Activated CD4-positive, alpha-beta T cell treated with anti-CD3 and anti-CD28 coated beads for 36 hours (primary cell): ENCODE data around the gene OXNAD1. TPM values are rescaled to one million over a fixed set of nuclear protein-coding genes. Genes with fewer than 3 reads are reported as not detected.
A peak's percentile ranks its signal among the peaks of the same experiment; 100 is the strongest.
"Not testable (repeated sequence)": the region's sequence is repeated elsewhere in the genome, so short reads cannot be mapped to it uniquely, and the experiment has no call there.

Source experiments
- ATAC-seq: fragments of 200-7000 bp; cut with Tn5 transposase; one replicate; pipeline ENCODE4 v1.10.0; 2021; ENCODE audit warnings: mild to moderate bottlenecking, moderate library complexity
- CTCF ChIA-PET: fragments of 350-600 bp; sonication (Branson Sonifier 250); formaldehyde crosslinking; loops from one replicate; lab custom pipeline; 2021; ENCODE audit warnings: antibody characterized with exemption; lab: Charles Lee
- POLR2A ChIA-PET: fragments of 350-600 bp; sonication (Branson Sonifier 250); formaldehyde crosslinking; loops from one replicate; lab custom pipeline; 2021; ENCODE audit warnings: antibody characterized with exemption, inconsistent platforms; lab: Charles Lee
- DNase-seq: peaks from one replicate; pipeline ENCODE4 v3.0.0-alpha.2; 2020
- H3K27ac Mint-ChIP-seq: one replicate; pipeline ENCODE4 v1.8.0; 2021; ENCODE audit warnings: mixed read lengths
- H3K27me3 Mint-ChIP-seq: one replicate; pipeline ENCODE4 v1.8.0; 2021; ENCODE audit warnings: mixed read lengths
- H3K36me3 Mint-ChIP-seq: one replicate; pipeline ENCODE4 v1.8.0; 2021; ENCODE audit warnings: low read depth, mixed read lengths
- H3K4me1 Mint-ChIP-seq: one replicate; pipeline ENCODE4 v1.8.0; 2021; ENCODE audit warnings: mixed read lengths
- H3K4me3 Mint-ChIP-seq: one replicate; pipeline ENCODE4 v1.8.0; 2021; ENCODE audit warnings: mild to moderate bottlenecking, moderate library complexity, mixed read lengths
- H3K9me3 Mint-ChIP-seq: one replicate; pipeline ENCODE4 v1.8.0; 2021; ENCODE audit warnings: low read depth, mixed read lengths
- intact Hi-C, 2 experiments: fragments of 100-400 bp; cut with DNase I in 1 of 2; cut with micrococcal nuclease in 1 of 2; formaldehyde crosslinking; loops; one replicate each; pipeline versions ENCODE4 v1.14.2 to v1.15.1; 2022 to 2024; cut with DNase I, micrococcal nuclease
- total RNA-seq, 2 experiments: library from RNA; stranded (reverse); gene quantifications; one replicate each; pipeline ENCODE4 v1.2.3, GENCODE V29; 2021

Gene OXNAD1
- total RNA-seq, 2 experiments from 2014 or later, result 27.7 to 34.6 TPM

- ChIA-PET CTCF (interaction anchor here (1.4 to 7.4 kb wide), 5 partner anchors 10 to 247 kb away, joined by 6 to 100 read pairs (median 17); no protein-coding TSS in a partner anchor), POLR2A (no interaction called here)
- no peak for DNase-seq
- Mint-ChIP-seq H3K4me1 (peaks cover 98% of the 10 kb centered on the region), H3K27me3 (no peaks in the 10 kb centered on the region), H3K9me3 (no peaks in the 10 kb centered on the region), H3K4me3 (peak overlapping the region; percentile 32), H3K27ac (peak overlapping the region; percentile 96), H3K36me3 (peaks cover 75% of the 10 kb centered on the region)
- intact Hi-C loops, result no loop called here
- no peak for ATAC-seq
Observed at GRCh38 chr3:16303037-16303575, 38.1 kb downstream of the OXNAD1 start.

- ChIA-PET POLR2A (interaction anchor here (0.5 to 1.0 kb wide), 8 partner anchors 9 to 725 kb away, joined by 3 to 6 read pairs (median 3); no protein-coding TSS in a partner anchor), CTCF (interaction anchor here (0.7 to 7.4 kb wide), 9 partner anchors 10 to 678 kb away, joined by 3 to 100 read pairs (median 6); no protein-coding TSS in a partner anchor)
- Mint-ChIP-seq H3K27ac (peak overlapping the region; percentile 95), H3K4me3 (peak overlapping the region; percentile 53), H3K27me3 (no peaks in the 10 kb centered on the region), H3K4me1 (peaks cover 95% of the 10 kb centered on the region), H3K9me3 (no peaks in the 10 kb centered on the region), H3K36me3 (peaks cover 75% of the 10 kb centered on the region)
- intact Hi-C loops, result loop anchor here (2.0 to 5.0 kb wide), 3 partner anchors 14 to 208 kb away; partner anchors contain the start of gene RFTN1 (in 2 of the 2)
- peak; percentile 49 for DNase-seq
- peak; percentile 37 for ATAC-seq
Observed at GRCh38 chr3:16304061-16305010, 39.3 kb downstream of the OXNAD1 start.

DNA sequence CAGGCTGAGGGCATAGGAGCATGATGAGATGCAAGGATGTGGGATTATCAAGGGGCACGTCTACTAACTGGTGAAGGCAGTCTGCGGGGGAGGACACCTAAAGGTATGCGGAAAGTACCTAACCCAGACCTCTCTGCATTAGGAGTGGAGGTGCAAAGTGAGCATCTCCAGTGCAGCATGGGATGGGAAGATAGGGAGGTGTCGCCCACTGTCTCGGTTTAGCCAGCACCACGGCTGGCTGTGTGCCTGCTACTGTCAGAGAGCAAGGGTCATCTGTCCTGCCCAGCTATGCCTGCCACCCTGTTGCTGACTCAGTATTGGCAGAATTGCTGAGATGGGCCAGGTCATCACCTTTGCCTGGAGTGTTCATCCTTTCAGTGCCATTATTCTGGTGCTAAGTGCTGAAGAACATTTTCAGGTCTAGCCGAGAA, 40.1 kb downstream of the OXNAD1 start:
- ChIA-PET POLR2A (interaction anchor here (0.6 to 1.0 kb wide), 5 partner anchors 10 to 594 kb away, joined by 3 to 6 read pairs (median 3); no protein-coding TSS in a partner anchor), CTCF (interaction anchor here (0.6 to 7.4 kb wide), 7 partner anchors 9 to 717 kb away, joined by 3 to 100 read pairs (median 8); no protein-coding TSS in a partner anchor)
- H3K27ac Mint-ChIP-seq, result peak overlapping the region; percentile 95
- no peaks in the 10 kb centered on the region for H3K27me3 Mint-ChIP-seq
- H3K4me1 Mint-ChIP-seq, result peaks cover 94% of the 10 kb centered on the region
- H3K36me3 Mint-ChIP-seq, result peaks cover 79% of the 10 kb centered on the region
- intact Hi-C loops, result loop anchor here (2.0 to 5.0 kb wide), 3 partner anchors 14 to 207 kb away; partner anchors contain the start of gene RFTN1 (in 2 of the 2)
- peak; percentile 37 for ATAC-seq
- peak overlapping the region; percentile 53 for H3K4me3 Mint-ChIP-seq
- DNase-seq, result peak; percentile 77
- no peaks in the 10 kb centered on the region for H3K9me3 Mint-ChIP-seq

- Mint-ChIP-seq H3K9me3 (no peaks in the 10 kb centered on the region), H3K27me3 (no peaks in the 10 kb centered on the region), H3K36me3 (peaks cover 75% of the 10 kb centered on the region), H3K27ac (peak overlapping the region; percentile 87), H3K4me1 (peaks cover 91% of the 10 kb centered on the region), H3K4me3 (peak overlapping the region; percentile 34)
- no peak for DNase-seq
- ATAC-seq, result no peak
- ChIA-PET POLR2A (interaction anchor here (0.7 to 1.0 kb wide), 3 partner anchors 13 to 214 kb away, joined by 3 read pairs; no protein-coding TSS in a partner anchor), CTCF (interaction anchor here (0.9 to 7.4 kb wide), 7 partner anchors 11 to 260 kb away, joined by 3 to 100 read pairs (median 6); partner anchors contain the start of genes DPH3 and OXNAD1)
- intact Hi-C loops, result loop anchor here (2.0 to 5.0 kb wide), 2 partner anchors 43 to 204 kb away; partner anchors contain the start of genes DPH3 (in 2 of the 2), OXNAD1 (in 2 of the 2) and RFTN1 (in 2 of the 2)
Observed at GRCh38 chr3:16307832-16308531, 43.0 kb downstream of the OXNAD1 start.

- no peaks in the 10 kb centered on the region for H3K9me3 Mint-ChIP-seq
- no peaks in the 10 kb centered on the region for H3K27me3 Mint-ChIP-seq
- peak overlapping the region; percentile 34 for H3K4me3 Mint-ChIP-seq
- no peak for DNase-seq
- H3K4me1 Mint-ChIP-seq, result peaks cover 92% of the 10 kb centered on the region
- peaks cover 72% of the 10 kb centered on the region for H3K36me3 Mint-ChIP-seq
- CTCF ChIA-PET, result interaction anchor here (1.7 to 7.4 kb wide), 5 partner anchors 10 to 44 kb away, joined by 4 to 100 read pairs (median 6); partner anchors contain the start of genes DPH3 and OXNAD1
- POLR2A ChIA-PET, result interaction anchor here (0.7 to 1.0 kb wide), 3 partner anchors 13 to 213 kb away, joined by 3 read pairs; no protein-coding TSS in a partner anchor
- ATAC-seq, result no peak
- intact Hi-C loops, result loop anchor here (1.0 to 5.0 kb wide), 6 partner anchors 7 to 213 kb away; partner anchors contain the start of genes RFTN1 (in 2 of the 2), DPH3 (in 1 of the 2) and OXNAD1 (in 1 of the 2)
- H3K27ac Mint-ChIP-seq, result peak overlapping the region; percentile 87
Observed at GRCh38 chr3:16308727-16309126, 43.7 kb downstream of the OXNAD1 start.

DNA sequence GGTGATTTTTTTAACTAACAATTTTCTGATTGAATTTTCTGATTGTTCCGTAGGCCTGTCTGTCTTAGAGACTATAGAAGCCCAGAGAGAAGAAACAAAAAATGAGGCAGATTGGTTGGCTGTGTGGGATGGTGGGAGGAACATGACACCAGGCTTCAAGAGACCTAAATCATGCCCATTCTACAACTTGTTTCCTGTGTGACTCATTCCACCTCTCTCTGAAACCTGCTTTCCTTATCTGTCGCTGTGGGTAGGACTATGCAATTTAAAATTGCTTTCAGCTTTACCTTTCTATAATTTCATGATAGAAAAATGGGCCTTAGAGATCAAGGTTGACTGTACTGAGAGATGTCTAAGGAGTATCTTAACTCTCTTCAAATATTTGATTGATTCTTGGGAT, 44.5 kb downstream of the OXNAD1 start:
- intact Hi-C loops, result loop anchor here (1.0 to 5.0 kb wide), 6 partner anchors 8 to 212 kb away; partner anchors contain the start of genes RFTN1 (in 2 of the 2), DPH3 (in 1 of the 2) and OXNAD1 (in 1 of the 2)
- Mint-ChIP-seq H3K4me3 (peak overlapping the region; percentile 25), H3K27me3 (no peaks in the 10 kb centered on the region), H3K4me1 (peaks cover 93% of the 10 kb centered on the region), H3K36me3 (peaks cover 73% of the 10 kb centered on the region), H3K27ac (peak overlapping the region; percentile 87), H3K9me3 (no peaks in the 10 kb centered on the region)
- ChIA-PET CTCF (interaction anchor here (1.0 to 7.4 kb wide), 2 partner anchors 9 to 16 kb away, joined by 3 to 100 read pairs; no protein-coding TSS in a partner anchor), POLR2A (interaction anchor here (0.9 kb wide), 1 partner anchor 12 kb away, joined by 3 read pairs; no protein-coding TSS in a partner anchor)
- ATAC-seq (peak; percentile 78), DNase-seq (peak; percentile 69)

DNA sequence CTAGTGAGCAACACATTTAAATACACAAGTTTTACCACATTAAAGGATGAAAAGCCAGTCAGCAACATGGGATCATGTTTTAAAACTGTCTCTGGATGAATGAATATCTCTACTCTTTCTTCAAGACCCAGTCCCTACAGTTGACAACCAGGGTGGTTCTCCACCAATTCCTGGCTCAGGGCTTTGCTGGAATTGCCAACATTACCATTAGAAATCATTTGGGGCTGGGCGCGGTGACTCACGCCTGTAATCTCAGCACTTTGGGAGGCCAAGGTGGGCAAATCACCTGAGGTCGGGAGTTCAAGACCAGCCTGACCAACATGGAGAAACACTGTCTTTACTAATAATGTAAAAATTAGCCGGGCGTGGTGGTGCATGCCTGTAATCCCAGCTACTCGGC, 45.5 kb downstream of the OXNAD1 start:
- Mint-ChIP-seq H3K27ac (peak overlapping the region; percentile 87), H3K36me3 (peaks cover 72% of the 10 kb centered on the region)
- intact Hi-C loops, result loop anchor here in 1 of 2 experiments (1.0 kb wide), 1 partner anchor 19 kb away; no protein-coding TSS in a partner anchor

DNA sequence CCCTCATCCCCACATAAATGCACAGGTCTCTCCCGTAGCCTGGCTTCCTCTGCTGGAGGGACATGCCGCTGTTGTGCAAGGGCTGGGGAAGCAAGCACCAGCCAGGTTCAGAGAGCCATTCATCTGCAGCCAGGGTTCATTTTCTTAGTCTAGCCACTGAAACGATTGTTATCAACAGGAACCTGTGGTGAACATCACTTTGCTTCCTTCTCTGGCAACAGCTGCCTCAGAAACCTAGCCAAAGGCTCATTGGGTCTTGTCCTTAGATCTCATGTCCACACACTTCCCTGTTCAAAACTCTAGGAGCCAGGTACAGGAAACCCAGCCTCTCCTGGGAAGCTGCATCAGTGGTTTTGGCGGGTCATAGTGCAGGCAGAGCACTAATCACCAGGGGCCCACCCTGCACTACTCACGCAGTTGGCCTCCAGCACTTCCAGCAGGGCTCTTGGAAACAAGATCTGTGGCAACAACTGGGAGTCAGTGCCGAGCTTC, 47.0 kb downstream of the OXNAD1 start:
- Mint-ChIP-seq H3K27ac (peak overlapping the region; percentile 73), H3K4me1 (peaks cover 93% of the 10 kb centered on the region), H3K36me3 (peaks cover 69% of the 10 kb centered on the region), H3K9me3 (no peaks in the 10 kb centered on the region), H3K27me3 (no peaks in the 10 kb centered on the region), H3K4me3 (peak overlapping the region; percentile 2)
- ATAC-seq (peak; percentile 42), DNase-seq (peak; percentile 58)
- intact Hi-C loops, result no loop called here
- ChIA-PET CTCF (interaction anchor here (0.6 to 12.0 kb wide), 3 partner anchors 20 to 171 kb away, joined by 3 to 262 read pairs (median 8); no protein-coding TSS in a partner anchor), POLR2A (interaction anchor here (1.0 kb wide), 1 partner anchor 21 kb away, joined by 5 read pairs; no protein-coding TSS in a partner anchor)

More for the DNA sequence above, 45.5 kb downstream of the OXNAD1 start:
- DNase-seq, H3K4me3 Mint-ChIP-seq, H3K9me3 Mint-ChIP-seq, ATAC-seq, H3K27me3 Mint-ChIP-seq, POLR2A ChIA-PET: not testable (repeated sequence)
- H3K4me1 Mint-ChIP-seq, result peaks cover 93% of the 10 kb centered on the region
- CTCF ChIA-PET, result interaction anchor here (0.7 kb wide), 1 partner anchor 24 kb away, joined by 3 read pairs; no protein-coding TSS in a partner anchor

DNA sequence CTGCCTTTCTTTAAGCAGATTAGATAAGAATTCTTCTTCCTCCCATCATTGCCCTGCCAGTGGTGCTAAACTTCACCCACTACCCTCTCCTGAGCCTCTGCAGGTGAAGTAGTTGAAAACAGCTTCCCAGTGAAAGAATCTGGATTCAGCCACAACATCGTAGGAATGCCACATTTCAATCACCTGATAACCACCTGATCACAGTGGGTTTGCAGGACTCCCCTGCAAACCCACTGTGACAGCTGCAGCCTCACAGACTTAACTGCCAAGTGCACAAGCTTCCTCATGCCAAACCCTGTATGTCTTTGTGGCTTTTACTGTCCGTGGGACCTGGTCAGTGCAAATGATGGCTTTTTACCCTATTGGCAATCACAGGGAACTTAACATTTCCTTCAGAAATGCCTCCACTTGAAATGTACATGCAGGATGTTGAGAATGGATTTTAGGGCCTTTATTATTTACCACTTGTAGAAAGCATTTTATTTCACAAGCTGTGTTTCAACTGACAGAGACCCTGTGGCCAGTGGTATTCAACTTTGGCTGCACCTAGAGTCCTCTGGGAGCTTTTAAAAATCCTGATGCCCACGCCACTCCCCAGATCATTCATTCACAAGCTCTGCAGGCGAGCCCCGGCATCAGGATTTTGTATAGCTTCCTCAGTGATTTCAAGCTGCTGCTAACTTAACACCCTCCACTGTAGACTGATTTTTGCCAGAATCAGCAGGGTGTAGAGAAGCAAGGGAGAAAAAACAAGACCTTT, 49.1 kb downstream of the OXNAD1 start:
- Mint-ChIP-seq H3K36me3 (peaks cover 71% of the 10 kb centered on the region), H3K27me3 (no peaks in the 10 kb centered on the region), H3K4me3 (no peak overlapping the region), H3K9me3 (no peaks in the 10 kb centered on the region), H3K27ac (peak overlapping the region; percentile 55), H3K4me1 (peaks cover 95% of the 10 kb centered on the region)
- intact Hi-C loops, result no loop called here
- ChIA-PET POLR2A (no interaction called here), CTCF (interaction anchor here (0.6 to 12.0 kb wide), 10 partner anchors 10 to 257 kb away, joined by 3 to 262 read pairs (median 4); no protein-coding TSS in a partner anchor)
- no peak for DNase-seq
- ATAC-seq, result no peak
